HCT116 (cell line): ENCODE data around the gene ECE2. TPM values are rescaled to one million over a fixed set of nuclear protein-coding genes. Genes with fewer than 3 reads are reported as not detected.
A peak's percentile ranks its signal among the peaks of the same experiment; 100 is the strongest.

Experiments
- ATAC-seq: fragments of 200-7000 bp; cut with Tn5 transposase; 2 replicates; pipeline ENCODE4 v1.9.1; 2020; ENCODE audit warnings: mild to moderate bottlenecking, moderate library complexity
- BruUV-seq: library from RNA; stranded (reverse); fragments of 400-500 nt; replicated peaks from 2 replicates; lab custom pipeline; 2021; lab: Mats Ljungman, UMichigan
- CTCF ChIA-PET: fragments of 300-600 bp; sonication (Branson Sonifier 250); formaldehyde crosslinking; loops from one replicate; lab custom pipeline; 2021; ENCODE audit warnings: antibody characterized with exemption; lab: Charles Lee
- POLR2A ChIA-PET: fragments of 300-600, 350-600 bp; sonication (Branson Sonifier 250); formaldehyde crosslinking; loops from one replicate; lab custom pipeline; 2021; ENCODE audit warnings: antibody characterized with exemption; lab: Charles Lee
- RAD21 ChIA-PET, 2 experiments: fragments of 300-600 bp; sonication (Branson Sonifier 250); formaldehyde crosslinking; loops; one replicate each; lab custom pipeline; 2023; ENCODE audit warnings: low total read pairs in 2 of 2; ENCODE audit not compliant: uncharacterized antibody in 2 of 2, unreplicated experiment in 2 of 2, low non-redundant PET in 1 of 2; lab: Charles Lee
- DNase-seq: peaks from one replicate; pipeline ENCODE4 v3.0.0-alpha.2; 2010; ENCODE audit warnings: low read depth, low spot score
- H2AFZ ChIP-seq: fragments of 200-600 bp; shearing (Covaris generic), sonication (generic); 2 replicates; pipeline ENCODE4 v1.6.1; 2017; ENCODE audit warnings: low read depth, mixed run types, mixed read lengths, antibody characterized with exemption, low read length; ENCODE audit not compliant: poor library complexity, severe bottlenecking
- H3K27ac ChIP-seq: 2 replicates; pipeline ENCODE4 v1.5.1; 2012; ENCODE audit warnings: low read depth, low read length
- H3K27me3 ChIP-seq: fragments of 200-600 bp; sonication (generic); 2 replicates; pipeline ENCODE4 v1.6.1; 2016; ENCODE audit warnings: mixed run types, low read length, mixed read lengths; ENCODE audit not compliant: insufficient read depth
- H3K36me3 ChIP-seq, 2 experiments: fragments of 200-500 bp in 1 of 2; fragments of 200-600 bp in 1 of 2; sonication (Bioruptor generic) in 1 of 2; sonication (generic) in 1 of 2; 2 replicates each; pipeline versions ENCODE4 v1.5.1 to v1.6.1; 2014 to 2016; ENCODE audit warnings: low read length in 2 of 2, inconsistent platforms in 1 of 2, mixed read lengths in 1 of 2, mixed run types in 1 of 2; ENCODE audit not compliant: insufficient read depth in 2 of 2, control insufficient read depth in 1 of 2
- H3K4me1 ChIP-seq, 2 experiments: fragments of 200-600 bp in 1 of 2; sonication (generic) in 1 of 2; 2 replicates each; pipeline versions ENCODE4 v1.5.1 to v1.6.1; 2012 to 2017; ENCODE audit warnings: low read length in 2 of 2, inconsistent platforms in 1 of 2, mild to moderate bottlenecking in 1 of 2, mixed read lengths in 1 of 2, mixed run types in 1 of 2, moderate library complexity in 1 of 2; ENCODE audit not compliant: insufficient read depth in 2 of 2, control insufficient read depth in 1 of 2
- H3K4me2 ChIP-seq: fragments of 200-600 bp; sonication (generic); 2 replicates; pipeline ENCODE4 v1.6.1; 2017; ENCODE audit warnings: mixed run types, low read length, mixed read lengths
- H3K4me3 ChIP-seq, 2 experiments: fragments of 200-600 bp in 1 of 2; sonication (generic) in 1 of 2; replicated peaks in 1 of 2; 2 replicates each; pipeline ENCODE4 v1.5.1; 2011 to 2016; ENCODE audit warnings: low read length in 2 of 2, control low read depth in 1 of 2, low read depth in 1 of 2, mild to moderate bottlenecking in 1 of 2, mixed read lengths in 1 of 2, mixed run types in 1 of 2
- H3K79me2 ChIP-seq: fragments of 200-600 bp; sonication (generic); 2 replicates; pipeline ENCODE4 v1.6.1; 2017; ENCODE audit warnings: mild to moderate bottlenecking, mixed run types, low read length, moderate library complexity, mixed read lengths; ENCODE audit not compliant: insufficient read depth
- H3K9ac ChIP-seq: fragments of 200-600 bp; sonication (generic); 2 replicates; pipeline ENCODE4 v1.6.1; 2016; ENCODE audit warnings: low read length, mixed read lengths
- H3K9me2 ChIP-seq: fragments of 200-600 bp; sonication (generic), shearing (Covaris generic); 2 replicates; pipeline ENCODE4 v1.6.1; 2017; ENCODE audit warnings: mixed run types, mild to moderate bottlenecking, moderate library complexity; ENCODE audit not compliant: insufficient read depth
- H3K9me3 ChIP-seq, 2 experiments: fragments of 200-500 bp in 1 of 2; fragments of 200-600 bp in 1 of 2; sonication (Bioruptor generic) in 1 of 2; sonication (generic) in 1 of 2; 2 replicates each; pipeline ENCODE4 v1.6.1; 2014 to 2017; ENCODE audit warnings: low read length in 2 of 2, mixed read lengths in 2 of 2, inconsistent platforms in 1 of 2, low read depth in 1 of 2, mild to moderate bottlenecking in 1 of 2, mixed run types in 1 of 2, moderate library complexity in 1 of 2; ENCODE audit not compliant: control insufficient read depth in 1 of 2, insufficient read depth in 1 of 2
- H4K20me1 ChIP-seq: fragments of 200-600 bp; sonication (generic), shearing (Covaris generic); 2 replicates; pipeline ENCODE4 v1.6.1; 2017; ENCODE audit warnings: mixed run types, mild to moderate bottlenecking, moderate library complexity; ENCODE audit not compliant: insufficient read depth
- ELF1 ChIP-seq: IDR thresholded peaks from 2 replicates; pipeline ENCODE4 v1.6.1; 2012; ENCODE audit warnings: low read depth, borderline replicate concordance
- POLR2AphosphoS5 ChIP-seq: IDR thresholded peaks from 2 replicates; pipeline ENCODE4 v1.6.1; 2011; ENCODE audit warnings: mild to moderate bottlenecking, low read depth, low read length, moderate library complexity
- RAD21 ChIP-seq: IDR thresholded peaks from 2 replicates; pipeline ENCODE4 v1.6.1; 2012; ENCODE audit warnings: low read depth, mild to moderate bottlenecking
- SRF ChIP-seq: IDR thresholded peaks from 2 replicates; pipeline ENCODE4 v1.6.1; 2012; ENCODE audit warnings: low read depth
- ZNF274 ChIP-seq: fragments of 200-500 bp; sonication (Bioruptor generic); IDR thresholded peaks from 2 replicates; pipeline ENCODE4 v1.6.1; 2014; ENCODE audit warnings: mild to moderate bottlenecking, low read depth, low read length, inconsistent platforms
- intact Hi-C: fragments of 100-400 bp; cut with micrococcal nuclease; formaldehyde crosslinking; loops from 2 replicates; pipeline ENCODE4 v1.10.0; 2022
- total RNA-seq: library from RNA; stranded (reverse); gene quantifications from one replicate; pipeline ENCODE4 v1.2.1, GENCODE V29; 2021; ENCODE audit not compliant: unreplicated experiment
- TF ChIP-seq, protein P1 (sequence below), 3 experiments: fragments of 200-600 bp in 1 of 3; sonication (generic) in 1 of 3; IDR thresholded peaks in 2 of 3; conservative IDR thresholded peaks in 1 of 3; 2 replicates each; pipeline ENCODE4 v1.5.1; 2012 to 2017; ENCODE audit warnings: low read depth in 2 of 3, low read length in 2 of 3, antibody characterized with exemption in 1 of 3, borderline replicate concordance in 1 of 3, control low read depth in 1 of 3, mild to moderate bottlenecking in 1 of 3, mixed read lengths in 1 of 3, mixed run types in 1 of 3, moderate library complexity in 1 of 3; ENCODE audit not compliant: insufficient read depth in 1 of 3

The ECE2 gene
- total RNA-seq, 1 experiment from 2014 or later, result not detected

GRCh38 chr3:184316792-184317191 lies 41.0 kb downstream of the ECE2 start:
- Histone ChIP-seq H3K4me2 (peak overlapping the region; percentile 82), H3K79me2 (peaks cover 71% of the 10 kb centered on the region), H3K9me3 (no peaks in the 10 kb centered on the region), H3K9ac (peak overlapping the region; percentile 99; the same call in 1 of the 2 replicates), H3K27me3 (no peaks in the 10 kb centered on the region), H3K9me2 (no peaks in the 10 kb centered on the region), H4K20me1 (peaks cover 31% of the 10 kb centered on the region; the same call in 1 of the 2 replicates), H3K36me3 (peaks cover 17 to 42% of the 10 kb centered on the region in 2 experiments), H3K27ac (peak overlapping the region; percentile 87), H3K4me1 (peaks cover 46 to 62% of the 10 kb centered on the region in 2 experiments), H3K4me3 (peak overlapping the region in 1 of 2 experiments; percentile 98; a peak in 3 of 4 replicates), H2AFZ (no peak overlapping the region)
- no TSS peak for BruUV-seq
- ATAC-seq, result no peak
- DNase-seq, result no peak
- ChIA-PET CTCF (no interaction called here), RAD21 (no interaction called here), POLR2A (no interaction called here)
- TF ChIP-seq, protein P1, sequence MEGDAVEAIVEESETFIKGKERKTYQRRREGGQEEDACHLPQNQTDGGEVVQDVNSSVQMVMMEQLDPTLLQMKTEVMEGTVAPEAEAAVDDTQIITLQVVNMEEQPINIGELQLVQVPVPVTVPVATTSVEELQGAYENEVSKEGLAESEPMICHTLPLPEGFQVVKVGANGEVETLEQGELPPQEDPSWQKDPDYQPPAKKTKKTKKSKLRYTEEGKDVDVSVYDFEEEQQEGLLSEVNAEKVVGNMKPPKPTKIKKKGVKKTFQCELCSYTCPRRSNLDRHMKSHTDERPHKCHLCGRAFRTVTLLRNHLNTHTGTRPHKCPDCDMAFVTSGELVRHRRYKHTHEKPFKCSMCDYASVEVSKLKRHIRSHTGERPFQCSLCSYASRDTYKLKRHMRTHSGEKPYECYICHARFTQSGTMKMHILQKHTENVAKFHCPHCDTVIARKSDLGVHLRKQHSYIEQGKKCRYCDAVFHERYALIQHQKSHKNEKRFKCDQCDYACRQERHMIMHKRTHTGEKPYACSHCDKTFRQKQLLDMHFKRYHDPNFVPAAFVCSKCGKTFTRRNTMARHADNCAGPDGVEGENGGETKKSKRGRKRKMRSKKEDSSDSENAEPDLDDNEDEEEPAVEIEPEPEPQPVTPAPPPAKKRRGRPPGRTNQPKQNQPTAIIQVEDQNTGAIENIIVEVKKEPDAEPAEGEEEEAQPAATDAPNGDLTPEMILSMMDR (IDR thresholded peaks at IDR 0.05 in 2 of 3, conservative IDR thresholded peaks at IDR 0.05 in 1 of 3; ENCODE audit: borderline replicate concordance in 1 of 3, insufficient read depth in 1 of 3, low read depth in 2 of 3, low read length in 2 of 3), result no peak
- no peak for TF ChIP-seq RAD21
- intact Hi-C loops, result no loop called here

DNA sequence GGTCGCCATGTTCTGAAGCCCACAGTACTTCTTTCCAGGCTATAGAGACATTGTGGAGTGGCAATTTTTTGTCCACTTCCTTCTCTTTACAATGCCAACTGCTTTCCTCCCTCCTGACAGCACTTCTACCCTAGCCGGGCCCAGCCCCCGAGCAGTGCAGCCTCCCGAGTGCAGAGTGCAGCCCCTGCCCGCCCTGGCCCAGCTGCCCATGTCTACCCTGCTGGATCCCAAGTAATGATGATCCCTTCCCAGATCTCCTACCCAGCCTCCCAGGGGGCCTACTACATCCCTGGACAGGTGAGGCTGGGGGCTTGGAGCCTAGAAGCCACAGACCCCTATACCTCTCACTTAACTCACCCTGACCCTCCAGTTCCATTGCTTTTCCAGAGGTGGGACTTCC lies 41.4 kb downstream of the ECE2 start:
- Histone ChIP-seq H3K4me1 (peaks cover 46 to 62% of the 10 kb centered on the region in 2 experiments), H3K9me2 (no peaks in the 10 kb centered on the region), H3K36me3 (peaks cover 21 to 46% of the 10 kb centered on the region in 2 experiments), H3K4me3 (no peak overlapping the region), H3K4me2 (peak overlapping the region; percentile 82), H3K9ac (peak overlapping the region; percentile 99; the same call in 1 of the 2 replicates), H3K27ac (peak overlapping the region; percentile 87), H3K27me3 (no peaks in the 10 kb centered on the region), H2AFZ (no peak overlapping the region), H3K79me2 (peaks cover 75% of the 10 kb centered on the region), H4K20me1 (peaks cover 33% of the 10 kb centered on the region; the same call in 1 of the 2 replicates), H3K9me3 (no peaks in the 10 kb centered on the region)
- RAD21 ChIA-PET, result no interaction called here
- TF ChIP-seq RAD21 (no peak), POLR2AphosphoS5 (0 out of 2 replicates have a peak, but pooled peaks have one; percentile 1), SRF (no peak), ELF1 (no peak), ZNF274 (no peak)
- ATAC-seq (no peak), DNase-seq (no peak)
- BruUV-seq, result TSS peak; percentile 33
- intact Hi-C loops, result no loop called here
- POLR2A ChIA-PET, result interaction anchor here (0.9 kb wide), 1 partner anchor 28 kb away, joined by 3 read pairs; no protein-coding TSS in a partner anchor
- CTCF ChIA-PET, result no interaction called here
